ENCODE data around the gene PREX1.

Gene PREX1

DNA sequence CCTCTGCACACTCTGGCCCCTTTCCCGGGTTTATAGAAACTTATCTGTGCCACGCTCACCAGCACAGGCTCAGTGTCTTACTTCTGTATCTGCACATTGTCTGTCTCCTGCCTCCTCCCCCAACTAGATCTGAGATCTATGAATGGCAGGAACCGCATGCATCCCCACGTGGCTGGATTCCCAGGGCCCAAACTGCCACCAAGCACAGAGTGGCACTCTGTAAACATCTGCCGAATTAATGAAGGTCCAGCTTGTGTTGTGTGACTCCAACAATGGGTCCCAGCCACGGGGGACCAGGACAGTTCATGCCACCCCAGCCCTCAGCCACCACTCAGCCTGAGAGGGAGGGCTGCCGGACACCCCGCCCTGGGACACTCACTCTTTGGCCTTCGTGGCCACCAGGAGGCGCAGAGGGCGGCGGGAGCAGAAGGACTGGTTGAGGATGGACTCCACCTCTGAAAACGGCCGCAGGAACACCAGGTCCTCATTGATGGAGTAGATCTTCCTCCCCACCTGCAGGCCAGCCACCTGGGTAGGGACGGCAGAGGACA, 171.1 kb downstream of the PREX1 start:
- Mint-ChIP-seq H3K4me1 (ENCODE audit: low read depth) (no peaks in the 10 kb centered on the region), H3K27me3 (ENCODE audit: low read depth) (no peaks in the 10 kb centered on the region), H3K9me3 (no peaks in the 10 kb centered on the region), H3K36me3 (ENCODE audit: low read depth) (peaks cover 31% of the 10 kb centered on the region), H3K27ac (no peak overlapping the region), H3K4me3 (no peak overlapping the region)
- no peak for DNase-seq (ENCODE audit: low spot score)

- H3K27me3 Mint-ChIP-seq (ENCODE audit: low read depth), result no peaks in the 10 kb centered on the region
- no peaks in the 10 kb centered on the region for H3K4me1 Mint-ChIP-seq (ENCODE audit: low read depth)
- H3K9me3 Mint-ChIP-seq, result no peaks in the 10 kb centered on the region
- H3K27ac Mint-ChIP-seq, result no peak overlapping the region
- no peak for DNase-seq (ENCODE audit: low spot score)
- H3K36me3 Mint-ChIP-seq (ENCODE audit: low read depth), result peaks cover 34% of the 10 kb centered on the region
- H3K4me3 Mint-ChIP-seq, result no peak overlapping the region
Observed at GRCh38 chr20:48656137-48656536, 171.7 kb downstream of the PREX1 start.

- H3K27ac Mint-ChIP-seq, result no peak overlapping the region
- no peaks in the 10 kb centered on the region for H3K4me1 Mint-ChIP-seq (ENCODE audit: low read depth)
- H3K9me3 Mint-ChIP-seq, result no peaks in the 10 kb centered on the region
- no peaks in the 10 kb centered on the region for H3K27me3 Mint-ChIP-seq (ENCODE audit: low read depth)
- H3K36me3 Mint-ChIP-seq (ENCODE audit: low read depth), result peaks cover 24% of the 10 kb centered on the region
- no peak overlapping the region for H3K4me3 Mint-ChIP-seq
- DNase-seq (ENCODE audit: low spot score), result no peak
Observed at GRCh38 chr20:48653706-48654051, 174.1 kb downstream of the PREX1 start.

GRCh38 chr20:48652961-48653705, 174.7 kb downstream of the PREX1 start:
- Mint-ChIP-seq H3K9me3 (no peaks in the 10 kb centered on the region), H3K36me3 (ENCODE audit: low read depth) (peaks cover 22% of the 10 kb centered on the region), H3K27ac (no peak overlapping the region), H3K27me3 (ENCODE audit: low read depth) (no peaks in the 10 kb centered on the region), H3K4me3 (no peak overlapping the region), H3K4me1 (ENCODE audit: low read depth) (no peaks in the 10 kb centered on the region)
- DNase-seq (ENCODE audit: low spot score), result no peak

- Mint-ChIP-seq H3K9me3 (no peaks in the 10 kb centered on the region), H3K27me3 (ENCODE audit: low read depth) (no peaks in the 10 kb centered on the region), H3K4me1 (ENCODE audit: low read depth) (no peaks in the 10 kb centered on the region), H3K27ac (no peak overlapping the region), H3K36me3 (ENCODE audit: low read depth) (peaks cover 20% of the 10 kb centered on the region), H3K4me3 (no peak overlapping the region)
- DNase-seq (ENCODE audit: low spot score), result no peak
Observed at GRCh38 chr20:48651960-48652359, 175.8 kb downstream of the PREX1 start.

- Mint-ChIP-seq H3K27me3 (ENCODE audit: low read depth) (no peaks in the 10 kb centered on the region), H3K4me1 (ENCODE audit: low read depth) (no peaks in the 10 kb centered on the region), H3K36me3 (ENCODE audit: low read depth) (peaks cover 19% of the 10 kb centered on the region), H3K27ac (no peak overlapping the region), H3K4me3 (no peak overlapping the region), H3K9me3 (no peaks in the 10 kb centered on the region)
- no peak for DNase-seq (ENCODE audit: low spot score)
Observed at GRCh38 chr20:48651271-48651670, 176.5 kb downstream of the PREX1 start.

GRCh38 chr20:48649868-48650267, 177.9 kb downstream of the PREX1 start:
- no peaks in the 10 kb centered on the region for H3K9me3 Mint-ChIP-seq
- H3K4me1 Mint-ChIP-seq (ENCODE audit: low read depth), result no peaks in the 10 kb centered on the region
- H3K4me3 Mint-ChIP-seq, result no peak overlapping the region
- H3K27me3 Mint-ChIP-seq (ENCODE audit: low read depth), result no peaks in the 10 kb centered on the region
- peaks cover 26% of the 10 kb centered on the region for H3K36me3 Mint-ChIP-seq (ENCODE audit: low read depth)
- H3K27ac Mint-ChIP-seq, result no peak overlapping the region
- no peak for DNase-seq (ENCODE audit: low spot score)

DNA sequence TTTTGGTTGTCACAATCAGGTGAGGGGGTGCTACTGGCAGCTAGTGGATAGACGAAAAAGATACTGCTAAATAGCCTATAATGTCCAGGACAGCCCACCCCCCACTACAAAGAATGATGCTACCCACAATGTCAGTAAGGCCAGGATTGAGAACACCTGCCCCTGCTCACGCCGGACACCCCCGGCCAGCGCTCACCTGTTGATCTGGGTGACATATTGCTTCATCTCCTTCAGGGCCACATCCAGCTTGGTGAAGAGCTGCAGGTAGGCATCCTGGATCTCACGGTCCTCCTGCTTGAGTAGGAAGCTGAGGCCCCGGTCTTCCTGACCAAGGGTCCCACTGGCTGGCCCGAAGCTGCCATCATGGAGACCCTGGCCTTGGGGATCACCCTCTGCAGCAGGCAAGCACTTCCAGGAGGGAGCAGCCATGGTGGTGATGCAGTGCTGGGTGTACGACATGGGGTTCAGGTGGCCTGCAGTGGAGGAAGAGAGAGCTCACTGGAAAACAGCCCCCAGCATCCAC, 178.6 kb downstream of the PREX1 start:
- Mint-ChIP-seq H3K4me3 (no peak overlapping the region), H3K4me1 (ENCODE audit: low read depth) (no peaks in the 10 kb centered on the region), H3K36me3 (ENCODE audit: low read depth) (peaks cover 26% of the 10 kb centered on the region), H3K27ac (no peak overlapping the region), H3K9me3 (no peaks in the 10 kb centered on the region), H3K27me3 (ENCODE audit: low read depth) (no peaks in the 10 kb centered on the region)
- DNase-seq (ENCODE audit: low spot score), result no peak

DNA sequence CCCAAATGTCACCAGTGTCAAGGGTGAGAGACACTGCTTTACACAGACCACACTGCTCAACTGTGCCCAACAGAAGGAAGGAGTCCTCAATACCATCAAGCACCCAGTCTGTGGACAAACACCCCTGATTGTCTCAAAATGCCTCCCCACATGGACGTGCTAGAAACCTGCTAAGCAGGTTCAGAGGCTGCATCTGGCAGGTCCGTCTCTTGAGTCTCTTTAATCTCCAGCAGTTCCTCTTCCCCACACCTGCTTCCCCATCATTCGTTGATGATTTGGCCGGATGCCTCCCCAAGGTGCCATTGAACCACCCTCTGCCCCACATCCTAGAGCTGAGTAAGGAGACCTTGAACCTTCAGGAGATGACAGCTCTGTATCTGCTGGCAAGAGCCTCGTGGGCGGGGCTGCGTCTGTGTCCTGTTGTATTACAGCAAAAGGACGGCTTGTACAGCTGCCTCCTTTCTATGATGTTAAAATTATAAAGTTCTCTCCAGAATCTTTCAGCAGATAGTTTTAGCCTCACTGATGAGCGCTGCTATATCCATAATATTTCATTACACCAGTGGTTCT, 179.2 kb downstream of the PREX1 start:
- H3K36me3 Mint-ChIP-seq (ENCODE audit: low read depth), result peaks cover 26% of the 10 kb centered on the region

GRCh38 chr20:48647858-48648257, 179.9 kb downstream of the PREX1 start:
- Mint-ChIP-seq H3K4me3 (no peak overlapping the region), H3K27ac (no peak overlapping the region), H3K4me1 (ENCODE audit: low read depth) (no peaks in the 10 kb centered on the region), H3K9me3 (no peaks in the 10 kb centered on the region), H3K27me3 (ENCODE audit: low read depth) (no peaks in the 10 kb centered on the region), H3K36me3 (ENCODE audit: low read depth) (peaks cover 26% of the 10 kb centered on the region)
- no peak for DNase-seq (ENCODE audit: low spot score)

More for the DNA sequence above, 179.2 kb downstream of the PREX1 start:
- DNase-seq (ENCODE audit: low spot score), result no peak
- no peak overlapping the region for H3K4me3 Mint-ChIP-seq
- no peaks in the 10 kb centered on the region for H3K4me1 Mint-ChIP-seq (ENCODE audit: low read depth)
- no peak overlapping the region for H3K27ac Mint-ChIP-seq
- no peaks in the 10 kb centered on the region for H3K27me3 Mint-ChIP-seq (ENCODE audit: low read depth)
- no peaks in the 10 kb centered on the region for H3K9me3 Mint-ChIP-seq

GRCh38 chr20:48645666-48646065, 182.1 kb downstream of the PREX1 start:
- no peak overlapping the region for H3K27ac Mint-ChIP-seq
- no peak for DNase-seq (ENCODE audit: low spot score)
- no peaks in the 10 kb centered on the region for H3K27me3 Mint-ChIP-seq (ENCODE audit: low read depth)
- H3K4me1 Mint-ChIP-seq (ENCODE audit: low read depth), result no peaks in the 10 kb centered on the region
- no peaks in the 10 kb centered on the region for H3K9me3 Mint-ChIP-seq
- peaks cover 21% of the 10 kb centered on the region for H3K36me3 Mint-ChIP-seq (ENCODE audit: low read depth)
- H3K4me3 Mint-ChIP-seq, result no peak overlapping the region

- no peak overlapping the region for H3K27ac Mint-ChIP-seq
- peaks cover 23% of the 10 kb centered on the region for H3K36me3 Mint-ChIP-seq (ENCODE audit: low read depth)
- H3K27me3 Mint-ChIP-seq (ENCODE audit: low read depth), result no peaks in the 10 kb centered on the region
- DNase-seq (ENCODE audit: low spot score), result no peak
- no peaks in the 10 kb centered on the region for H3K9me3 Mint-ChIP-seq
- H3K4me3 Mint-ChIP-seq, result no peak overlapping the region
- no peaks in the 10 kb centered on the region for H3K4me1 Mint-ChIP-seq (ENCODE audit: low read depth)
Observed at GRCh38 chr20:48644286-48644828, 183.4 kb downstream of the PREX1 start.

DNA sequence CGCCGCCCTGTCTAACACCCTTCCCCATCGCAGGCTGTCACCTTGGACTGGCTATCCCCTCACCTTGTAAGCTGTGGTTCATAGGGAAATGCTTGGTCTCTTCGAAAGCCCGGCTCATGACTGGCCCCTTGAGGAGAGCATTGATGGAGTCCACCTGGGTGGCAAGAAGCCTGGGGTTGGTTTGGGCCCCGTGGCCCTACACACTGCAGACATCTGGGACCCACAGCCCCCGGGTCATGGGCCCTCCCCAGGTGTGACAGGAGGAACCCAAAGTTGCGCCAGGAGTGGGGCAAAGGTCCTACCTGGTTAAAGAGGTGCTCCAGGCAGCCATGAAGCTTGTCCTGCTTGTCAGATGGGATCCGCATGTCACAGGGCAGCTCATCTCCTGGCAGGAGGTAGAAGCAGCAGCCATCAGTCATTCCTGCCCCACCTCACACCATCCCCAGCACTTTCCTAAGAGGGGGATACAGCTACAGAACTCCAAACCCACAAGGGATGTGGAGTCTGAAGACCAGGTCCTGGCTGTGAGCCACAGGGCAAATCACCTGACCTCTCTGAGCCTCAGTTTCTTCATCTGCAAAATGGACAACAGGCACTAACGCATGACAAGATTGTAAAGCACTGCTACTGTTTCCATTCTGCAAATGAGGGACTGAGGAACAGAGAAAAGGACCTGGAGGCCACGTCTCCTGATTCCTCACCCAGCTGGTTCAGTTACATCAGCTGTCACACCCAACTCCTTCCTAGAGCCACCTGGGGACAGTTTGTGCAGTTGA, 185.5 kb downstream of the PREX1 start:
- no peaks in the 10 kb centered on the region for H3K27me3 Mint-ChIP-seq (ENCODE audit: low read depth)
- peaks cover 28% of the 10 kb centered on the region for H3K36me3 Mint-ChIP-seq (ENCODE audit: low read depth)
- no peak for DNase-seq (ENCODE audit: low spot score)
- no peaks in the 10 kb centered on the region for H3K4me1 Mint-ChIP-seq (ENCODE audit: low read depth)
- H3K4me3 Mint-ChIP-seq, result no peak overlapping the region
- no peaks in the 10 kb centered on the region for H3K9me3 Mint-ChIP-seq
- H3K27ac Mint-ChIP-seq, result no peak overlapping the region

DNA sequence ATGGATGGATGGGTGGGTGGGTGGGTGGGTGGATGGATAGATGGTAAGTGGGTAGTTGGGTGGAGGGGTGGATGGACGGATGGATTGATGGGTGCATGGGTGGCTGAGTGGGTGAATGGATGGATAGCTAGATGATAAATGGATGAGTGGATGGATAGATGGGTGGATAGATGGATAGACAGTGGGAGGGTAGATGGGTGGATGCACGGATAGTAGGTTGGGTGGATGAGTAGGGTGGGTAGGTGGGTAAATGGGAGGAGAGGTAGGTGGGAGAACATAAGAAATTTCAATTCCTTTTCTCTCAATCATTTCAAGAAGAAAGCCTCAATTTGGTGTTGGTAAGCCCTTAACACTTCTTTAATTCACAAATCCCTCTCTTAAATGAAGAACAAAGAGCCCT, 186.9 kb downstream of the PREX1 start:
- Mint-ChIP-seq H3K4me1 (ENCODE audit: low read depth) (peaks cover under 1% of the 10 kb centered on the region), H3K9me3 (no peaks in the 10 kb centered on the region), H3K4me3 (no peak overlapping the region), H3K27me3 (ENCODE audit: low read depth) (no peaks in the 10 kb centered on the region), H3K27ac (no peak overlapping the region), H3K36me3 (ENCODE audit: low read depth) (peaks cover 27% of the 10 kb centered on the region)
- no peak for DNase-seq (ENCODE audit: low spot score)
